ELF-1 (cell line): ENCODE measurements around the gene TARBP2.

ENCODE experiments used
- DNase-seq: peaks from one replicate; pipeline ENCODE4 v3.0.0-alpha.2; 2016; ENCODE audit warnings: low read depth, low spot score

Gene TARBP2

GRCh38 chr12:53500776-53501614 lies at the start of gene TARBP2:
Gene TARBP2, plus strand, starts transcription at chr12:53501283. Its CDS starts 126 bp downstream, at chr12:53501409.
- peak; percentile 100 for DNase-seq

- DNase-seq, result peak; percentile 99
Measured at GRCh38 chr12:53451661-53452158, 49.4 kb upstream of the TARBP2 start, which contains the start of gene PCBP2. Gene PCBP2, plus strand, starts transcription at chr12:53452102. Its CDS starts 2,699 bp downstream, at chr12:53454801.

- peak; percentile 81 for DNase-seq
Measured at GRCh38 chr12:53452159-53453077, 48.7 kb upstream of the TARBP2 start.

GRCh38 chr12:53453953-53454640 lies 47.0 kb upstream of the TARBP2 start:
- DNase-seq, result no peak

GRCh38 chr12:53454707-53455106 lies 46.4 kb upstream of the TARBP2 start:
- no peak for DNase-seq

GRCh38 chr12:53456654-53457366 lies 44.3 kb upstream of the TARBP2 start:
- DNase-seq, result no peak

- DNase-seq, result no peak
Measured at GRCh38 chr12:53459097-53459496, 42.0 kb upstream of the TARBP2 start.

GRCh38 chr12:53461059-53461458 lies 40.0 kb upstream of the TARBP2 start:
- no peak for DNase-seq

GRCh38 chr12:53461591-53461990 lies 39.5 kb upstream of the TARBP2 start:
- no peak for DNase-seq

- DNase-seq, result no peak
Measured at GRCh38 chr12:53462935-53463334, 38.1 kb upstream of the TARBP2 start.

GRCh38 chr12:53463802-53464560 lies 37.1 kb upstream of the TARBP2 start:
- DNase-seq, result no peak

- no peak for DNase-seq
Measured at GRCh38 chr12:53464685-53465418, 36.2 kb upstream of the TARBP2 start.

GRCh38 chr12:53465679-53466078 lies 35.4 kb upstream of the TARBP2 start:
- DNase-seq, result no peak

GRCh38 chr12:53466640-53467039 lies 34.4 kb upstream of the TARBP2 start:
- no peak for DNase-seq

- DNase-seq, result no peak
Measured at GRCh38 chr12:53467082-53467481, 34.0 kb upstream of the TARBP2 start.

- DNase-seq, result no peak
Measured at GRCh38 chr12:53467880-53468279, 33.2 kb upstream of the TARBP2 start.

- no peak for DNase-seq
Measured at GRCh38 chr12:53468282-53468681, 32.8 kb upstream of the TARBP2 start.

GRCh38 chr12:53472056-53472582 lies 29.0 kb upstream of the TARBP2 start:
- DNase-seq, result no peak

- no peak for DNase-seq
Measured at GRCh38 chr12:53474077-53474476, 27.0 kb upstream of the TARBP2 start.
